ENCODE results near the gene SEMA4G. TPM values are rescaled to one million over a fixed set of nuclear protein-coding genes. Genes with fewer than 3 reads are reported as not detected.
"Not testable (repeated sequence)": the region's sequence is repeated elsewhere in the genome, so short reads cannot be mapped to it uniquely, and the experiment has no call there.

SEMA4G gene
- total RNA-seq, 1 experiment from 2014 or later = 2.9 TPM

- DNase-seq (ENCODE audit: low read depth) = no peak
Observed at GRCh38 chr10:100970914-100971811, 1.9 kb downstream of the SEMA4G start.

- DNase-seq (ENCODE audit: low read depth) = no peak
Observed at GRCh38 chr10:100972115-100972903, 3.0 kb downstream of the SEMA4G start.

GRCh38 chr10:100972904-100973535 is 3.7 kb downstream of the SEMA4G start:
- no peak for DNase-seq (ENCODE audit: low read depth)

- DNase-seq (ENCODE audit: low read depth) = not testable (repeated sequence)
Observed at GRCh38 chr10:100975397-100975796, 6.1 kb downstream of the SEMA4G start.

- DNase-seq (ENCODE audit: low read depth) = no peak
Observed at GRCh38 chr10:100976906-100977305, 7.6 kb downstream of the SEMA4G start.

GRCh38 chr10:100977436-100977835 is 8.1 kb downstream of the SEMA4G start:
- no peak for DNase-seq (ENCODE audit: low read depth)

GRCh38 chr10:100978121-100978900 is 9.0 kb downstream of the SEMA4G start:
- DNase-seq (ENCODE audit: low read depth) = no peak

GRCh38 chr10:100978901-100979195 is 9.5 kb downstream of the SEMA4G start:
- no peak for DNase-seq (ENCODE audit: low read depth)

GRCh38 chr10:100979791-100980272 is 10.5 kb downstream of the SEMA4G start:
- DNase-seq (ENCODE audit: low read depth) = no peak

GRCh38 chr10:100980311-100980710 is 11.0 kb downstream of the SEMA4G start:
- DNase-seq (ENCODE audit: low read depth) = no peak

GRCh38 chr10:100980711-100981110 is 11.4 kb downstream of the SEMA4G start:
- DNase-seq (ENCODE audit: low read depth) = no peak

GRCh38 chr10:100981178-100981772 is 12.0 kb downstream of the SEMA4G start:
- DNase-seq (ENCODE audit: low read depth) = no peak

GRCh38 chr10:100982916-100983830 is 13.9 kb downstream of the SEMA4G start:
- DNase-seq (ENCODE audit: low read depth) = no peak

- DNase-seq (ENCODE audit: low read depth) = no peak
Observed at GRCh38 chr10:100983868-100984671, 14.8 kb downstream of the SEMA4G start.

- DNase-seq (ENCODE audit: low read depth) = no peak
Observed at GRCh38 chr10:100984672-100985177, 15.4 kb downstream of the SEMA4G start.

- no peak for DNase-seq (ENCODE audit: low read depth)
Observed at GRCh38 chr10:100985336-100985735, 16.0 kb downstream of the SEMA4G start.

- DNase-seq (ENCODE audit: low read depth) = no peak
Observed at GRCh38 chr10:100986623-100986951, 17.3 kb downstream of the SEMA4G start.

- DNase-seq (ENCODE audit: low read depth) = peak; percentile 75
Observed at GRCh38 chr10:100986952-100987684, 17.8 kb downstream of the SEMA4G start, which contains the start of the genes MRPL43 and TWNK. Gene MRPL43, minus strand, starts transcription at chr10:100987497. Its CDS starts 54 bp downstream, at chr10:100987443. Gene TWNK, plus strand, starts transcription at chr10:100987543. Its CDS starts 668 bp downstream, at chr10:100988211.
